GM19025 (cell line): ENCODE data around the gene LRRTM4.

ENCODE experiments used
- ATAC-seq: cut with Tn5 transposase; IDR thresholded peaks from one replicate; pipeline ENCODE4 v1.9.1; 2021; ENCODE audit warnings: mild to moderate bottlenecking, low read depth, moderate library complexity; ENCODE audit not compliant: unreplicated experiment

The LRRTM4 gene

DNA sequence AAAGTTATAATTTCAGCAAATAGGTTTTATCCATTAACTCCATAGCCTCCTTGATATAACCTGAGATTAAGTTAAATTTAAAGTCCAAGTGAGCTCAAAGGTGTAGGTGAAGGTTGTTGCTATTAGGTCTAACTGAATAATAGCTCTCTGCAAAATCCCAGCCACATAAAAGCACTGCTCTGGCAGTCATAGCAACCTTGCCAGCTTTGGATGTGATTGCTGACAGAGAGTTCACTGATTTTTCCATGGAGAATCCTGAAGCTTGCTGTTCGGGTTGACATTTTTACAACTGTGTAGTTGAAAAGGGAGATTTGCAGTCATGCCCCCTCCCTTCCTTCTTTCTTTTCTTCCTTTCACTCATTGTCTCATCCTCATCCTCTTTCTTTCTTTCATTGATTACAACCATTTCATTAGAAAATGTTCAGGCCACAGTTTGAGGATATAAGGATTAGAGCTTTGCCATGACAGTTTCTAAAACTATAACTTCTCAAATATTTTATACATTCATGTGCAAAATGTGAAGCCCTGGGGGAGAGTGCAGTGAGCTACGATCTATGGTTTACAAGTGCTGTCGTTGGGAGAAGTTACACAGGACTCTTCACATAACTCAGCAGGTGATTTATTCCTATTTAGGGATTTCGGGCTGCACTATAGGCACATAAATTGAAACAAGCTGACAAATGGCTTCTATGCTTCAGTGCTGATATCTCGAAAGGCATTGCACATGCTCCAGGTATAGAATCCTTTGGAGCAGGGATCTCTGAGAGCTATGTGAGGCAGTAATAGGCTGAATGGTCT lies 193.8 kb downstream of the LRRTM4 start:
- no peak for ATAC-seq

DNA sequence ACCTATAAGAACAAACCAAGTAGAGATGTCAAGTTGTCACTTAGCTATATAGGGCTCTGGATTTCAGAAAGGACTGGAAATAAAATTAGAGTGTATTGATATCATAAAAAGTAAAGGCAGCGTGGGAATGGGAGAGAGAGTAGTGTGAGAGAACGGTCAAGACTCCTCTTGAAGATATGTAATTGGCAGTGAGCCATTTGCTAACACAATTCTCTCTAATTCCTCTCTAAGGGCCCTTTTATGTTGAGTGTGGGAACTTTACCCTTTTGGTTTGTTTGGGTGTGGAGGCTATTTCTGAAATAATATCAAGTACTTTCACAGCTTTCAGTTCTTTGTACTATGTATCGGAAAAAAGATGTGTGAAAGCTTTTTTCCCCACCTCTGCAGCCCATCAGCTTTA lies 196.8 kb downstream of the LRRTM4 start:
- no peak for ATAC-seq

DNA sequence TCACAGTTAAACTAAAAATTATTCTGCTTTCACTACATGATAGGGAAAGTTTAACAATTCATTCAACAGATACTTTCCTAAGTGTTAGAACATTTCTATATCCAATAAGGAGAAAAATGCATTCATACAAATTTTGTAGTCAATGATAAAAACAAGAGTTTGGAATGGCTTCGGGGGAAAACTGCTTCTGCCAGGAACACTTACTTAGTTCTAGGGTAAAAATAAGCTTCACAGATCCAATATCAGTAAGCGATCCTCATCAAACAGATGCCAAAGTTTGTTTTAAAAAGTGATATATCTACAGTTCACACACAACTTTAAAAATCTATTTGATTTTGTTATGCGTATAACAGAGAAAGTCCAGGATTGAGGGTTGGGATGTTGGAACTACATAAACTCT lies 199.7 kb downstream of the LRRTM4 start:
- ATAC-seq, result no peak

DNA sequence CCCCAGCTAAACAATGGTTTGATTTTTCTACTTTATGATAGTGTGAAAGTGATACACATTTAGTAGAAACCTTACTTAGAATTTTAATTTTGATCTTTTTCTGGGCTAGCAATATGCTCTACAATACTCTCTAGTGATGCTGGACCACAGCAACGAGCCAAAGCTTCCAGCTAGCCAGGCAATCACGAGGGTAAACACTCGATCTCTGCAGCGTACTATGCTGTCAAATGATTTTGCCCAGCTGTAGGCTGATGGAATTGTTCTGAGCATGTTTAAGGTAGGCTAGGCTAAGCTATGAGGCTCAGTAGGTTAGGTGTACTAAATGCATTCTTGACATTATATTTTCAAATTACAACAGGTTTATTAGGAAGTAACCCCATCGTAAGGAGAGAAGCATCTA lies 207.5 kb downstream of the LRRTM4 start:
- no peak for ATAC-seq

DNA sequence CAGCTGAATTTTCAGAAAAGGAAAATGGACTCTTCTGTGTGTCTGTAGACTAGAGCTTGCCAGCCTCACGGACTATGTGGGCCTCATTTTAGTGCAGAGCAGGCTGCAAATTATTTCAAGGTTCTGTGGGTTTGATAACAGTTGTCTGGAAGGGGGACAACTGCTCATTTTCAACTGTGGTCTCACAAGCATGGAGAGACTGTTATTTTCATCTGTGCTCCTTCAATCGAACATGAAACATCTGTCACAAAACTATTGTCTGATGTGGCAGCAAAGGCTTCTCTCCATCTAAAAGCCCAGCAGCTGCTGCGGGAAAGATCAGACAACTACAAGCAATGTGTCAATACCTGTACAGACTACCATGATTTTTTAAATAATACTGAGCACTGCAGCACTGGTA lies 211.8 kb downstream of the LRRTM4 start:
- no peak for ATAC-seq

DNA sequence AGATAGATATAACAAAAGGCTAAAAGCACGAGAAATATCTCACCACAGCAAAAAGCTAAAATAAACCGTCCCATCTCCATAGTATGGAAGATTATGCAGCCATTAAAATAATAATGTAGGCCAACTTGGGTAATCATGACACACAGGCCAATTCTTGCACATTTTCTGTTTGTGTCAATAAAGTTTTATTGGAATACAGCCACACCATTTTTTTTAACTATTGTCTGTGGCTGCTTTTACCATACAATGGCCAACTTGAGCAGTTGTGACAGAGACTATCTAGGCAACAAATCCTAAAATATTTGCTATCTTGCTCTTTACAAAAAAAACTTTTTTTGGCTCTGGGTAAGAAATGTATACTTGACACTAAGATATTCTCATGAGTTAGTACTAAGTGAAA lies 212.5 kb downstream of the LRRTM4 start:
- ATAC-seq, result no peak

DNA sequence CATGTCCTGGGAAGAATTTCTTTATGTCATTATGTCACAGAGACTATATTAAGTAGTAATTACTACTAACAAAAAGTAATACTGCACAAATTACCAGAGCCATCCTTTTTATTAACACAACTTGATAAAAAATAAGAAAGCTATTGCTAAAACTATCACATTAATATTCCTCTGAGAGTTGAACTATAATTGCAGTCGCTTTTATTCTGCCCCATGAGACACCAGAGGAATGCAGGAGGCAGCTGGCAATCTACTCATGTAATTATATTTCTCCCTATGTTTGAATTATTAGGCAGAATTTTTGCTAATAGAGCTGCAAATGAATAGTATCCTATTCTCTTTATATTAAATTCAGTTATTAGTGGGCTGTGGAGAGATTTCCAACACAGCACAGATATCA lies 220.7 kb downstream of the LRRTM4 start:
- ATAC-seq, result no peak

DNA sequence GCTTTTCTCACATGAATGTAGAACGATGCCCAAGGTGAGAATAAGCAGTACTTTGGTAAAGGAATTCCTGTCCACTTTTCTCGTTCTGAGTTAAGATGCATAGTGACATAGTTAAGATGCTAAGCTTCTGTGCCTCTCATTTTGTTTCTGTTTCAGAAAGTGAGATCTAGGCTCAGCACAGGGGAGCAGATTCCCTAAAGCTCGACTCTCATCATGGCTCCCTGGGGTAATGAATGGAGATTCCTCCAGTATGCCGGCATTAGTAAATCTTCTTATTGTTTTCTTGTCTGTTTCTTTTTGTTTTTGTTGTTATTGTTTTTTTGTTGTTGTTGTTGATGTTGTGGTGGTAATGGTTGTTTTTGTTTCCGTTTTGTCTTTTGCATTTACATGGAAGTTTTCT lies 225.4 kb downstream of the LRRTM4 start:
- no peak for ATAC-seq

DNA sequence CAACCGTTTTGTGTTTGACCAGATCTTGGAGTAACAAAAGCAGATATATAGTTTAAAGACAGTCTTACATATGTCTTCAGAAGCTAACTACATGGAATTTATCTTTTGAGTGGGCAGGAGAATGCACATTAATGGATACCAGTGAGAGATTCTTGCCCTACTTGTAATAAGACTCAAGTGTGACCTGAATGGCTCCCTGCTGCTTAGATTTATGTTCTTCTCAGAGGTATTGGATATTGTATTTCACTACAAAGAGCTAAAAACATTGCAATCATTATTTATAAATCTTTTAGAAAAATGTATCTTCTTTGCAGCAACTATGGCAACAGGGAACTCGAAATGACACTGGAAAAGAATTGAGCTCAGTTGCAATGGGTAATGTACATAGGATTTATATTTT lies 227.7 kb downstream of the LRRTM4 start:
- ATAC-seq, result no peak

DNA sequence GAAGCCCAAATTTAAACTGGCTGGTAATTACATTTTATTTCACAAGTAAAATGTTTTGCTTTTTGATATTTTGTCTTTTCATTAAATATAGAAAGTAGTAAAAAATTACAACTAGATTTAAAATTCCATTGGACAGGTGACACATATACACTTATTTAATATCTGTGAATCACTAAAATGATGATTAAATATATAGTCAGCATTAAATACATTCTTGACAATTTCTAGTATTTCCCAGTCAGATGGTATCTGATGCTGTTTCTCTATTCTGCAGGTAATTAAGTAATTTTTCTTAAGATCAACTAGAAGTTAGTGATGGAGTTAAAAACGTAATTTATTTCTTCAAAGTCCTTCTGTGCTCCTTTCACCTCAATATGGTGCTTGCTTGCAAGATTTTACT lies 237.8 kb downstream of the LRRTM4 start:
- ATAC-seq, result no peak

DNA sequence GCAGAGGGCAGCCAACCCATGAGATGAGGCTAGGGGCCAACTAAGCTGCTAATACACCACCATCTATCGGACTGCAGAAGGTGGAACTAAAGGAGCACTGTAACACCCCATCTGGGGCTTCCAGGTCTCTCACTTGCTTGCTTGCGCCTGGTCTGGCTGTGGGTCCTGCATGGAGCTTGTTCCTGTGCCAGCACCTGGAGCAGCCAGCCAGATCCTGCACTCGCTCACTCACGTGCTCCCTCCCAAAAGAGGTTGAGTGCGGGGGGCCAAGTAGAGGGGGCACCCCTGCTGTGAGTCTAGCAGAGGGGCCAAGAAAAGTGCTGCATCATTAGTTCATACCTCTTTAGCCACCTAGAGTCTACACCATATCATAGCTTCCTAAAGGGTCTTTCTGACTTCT lies 250.9 kb downstream of the LRRTM4 start:
- ATAC-seq, result no peak

DNA sequence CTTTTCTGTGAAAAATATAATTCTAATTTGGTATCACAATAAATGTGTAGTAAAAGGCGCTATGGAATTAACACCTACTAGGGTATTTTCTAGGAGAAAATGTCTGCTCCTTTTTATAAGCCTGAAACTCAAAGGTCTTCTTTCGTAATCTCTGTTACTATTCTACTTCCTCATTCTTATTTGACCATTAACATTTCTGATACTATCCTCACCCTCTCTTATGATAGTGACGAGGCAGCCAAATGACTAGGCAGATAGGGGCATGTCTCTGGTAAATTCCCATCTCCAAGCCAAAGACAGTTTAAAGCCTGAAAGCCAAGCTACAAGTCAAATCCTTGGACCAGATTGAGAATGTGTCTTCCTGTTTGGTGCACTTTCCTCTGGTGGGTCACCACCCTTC lies 251.7 kb downstream of the LRRTM4 start:
- no peak for ATAC-seq

DNA sequence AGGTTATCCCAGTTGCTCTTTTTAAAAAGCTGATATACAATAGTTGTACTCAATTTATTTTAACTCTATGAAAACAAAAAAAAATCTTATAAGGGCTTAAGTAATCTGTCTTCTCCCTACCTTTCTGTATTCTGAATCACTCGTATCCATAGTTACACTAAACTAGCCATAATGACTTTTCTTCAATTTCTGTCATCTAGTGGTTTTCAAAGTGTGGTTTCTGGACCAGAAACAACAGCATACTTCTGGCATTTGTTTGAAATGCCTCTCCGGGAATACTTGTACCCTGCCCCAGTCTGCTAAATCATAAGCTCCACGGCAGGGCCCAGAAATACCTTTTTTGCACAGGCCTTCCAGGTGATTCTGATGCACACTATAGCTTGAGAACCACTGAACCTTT lies 253.6 kb downstream of the LRRTM4 start:
- ATAC-seq, result no peak

DNA sequence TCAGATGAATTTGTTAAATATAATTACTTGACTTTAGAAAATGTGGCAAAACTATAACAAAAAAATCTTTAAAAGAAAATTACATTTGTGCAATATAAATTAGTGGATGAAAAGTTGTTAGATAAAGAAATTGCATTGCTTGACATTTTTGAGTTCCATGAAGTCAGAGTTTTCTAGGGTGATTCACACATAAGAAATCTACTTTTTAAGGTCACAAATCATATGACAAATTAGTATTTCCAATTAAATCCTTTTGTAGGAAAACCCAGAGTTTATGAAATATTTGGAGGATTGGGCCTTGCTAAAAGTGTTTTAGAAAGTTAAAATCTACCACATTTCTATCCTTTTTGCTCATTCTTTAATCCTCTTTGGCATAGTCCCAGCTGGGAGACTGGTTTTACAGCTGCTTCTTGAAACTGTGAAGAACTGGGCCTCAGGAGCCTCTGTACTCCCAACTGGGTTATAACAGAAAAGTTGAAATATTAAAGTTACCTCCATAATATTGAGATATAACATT lies 289.2 kb downstream of the LRRTM4 start:
- no peak for ATAC-seq

DNA sequence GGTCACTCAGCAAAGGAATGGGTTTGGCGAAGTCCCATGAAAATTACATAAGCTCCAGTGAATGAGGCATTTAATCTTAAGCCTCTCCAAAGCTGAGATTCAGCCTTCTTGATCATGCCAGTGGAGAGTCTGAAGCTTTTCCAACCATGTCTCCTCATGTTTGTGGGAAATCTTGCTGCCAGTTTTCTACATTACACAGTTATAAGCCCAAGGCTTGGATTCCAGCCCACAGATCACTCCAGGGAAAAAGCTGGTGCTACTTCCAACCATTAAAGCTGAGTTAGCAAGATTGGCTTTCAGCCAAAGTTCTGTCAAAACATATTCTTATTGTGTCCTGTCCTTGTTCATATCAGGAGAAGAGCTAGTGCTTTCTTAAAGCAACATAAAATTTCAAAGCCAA lies 293.8 kb downstream of the LRRTM4 start:
- ATAC-seq, result no peak

DNA sequence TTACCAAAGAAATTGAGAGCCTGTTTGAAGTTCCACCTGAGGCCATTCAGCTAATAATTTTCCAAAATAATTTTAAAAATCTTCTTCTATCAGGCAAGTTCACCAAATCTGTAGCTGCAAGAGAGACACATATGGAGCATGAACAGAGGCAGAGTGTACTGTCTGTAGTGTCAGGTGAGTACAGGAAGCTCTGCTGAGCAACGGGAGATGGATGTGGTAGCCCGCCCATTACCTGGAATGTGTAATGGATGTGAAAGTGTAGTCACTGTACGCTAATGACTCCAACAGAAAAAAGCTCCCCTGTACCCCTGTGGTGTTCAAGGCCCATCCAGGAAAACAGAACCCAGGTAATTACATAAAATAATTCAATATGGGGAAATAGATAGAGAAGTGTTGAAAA lies 311.5 kb downstream of the LRRTM4 start:
- no peak for ATAC-seq

DNA sequence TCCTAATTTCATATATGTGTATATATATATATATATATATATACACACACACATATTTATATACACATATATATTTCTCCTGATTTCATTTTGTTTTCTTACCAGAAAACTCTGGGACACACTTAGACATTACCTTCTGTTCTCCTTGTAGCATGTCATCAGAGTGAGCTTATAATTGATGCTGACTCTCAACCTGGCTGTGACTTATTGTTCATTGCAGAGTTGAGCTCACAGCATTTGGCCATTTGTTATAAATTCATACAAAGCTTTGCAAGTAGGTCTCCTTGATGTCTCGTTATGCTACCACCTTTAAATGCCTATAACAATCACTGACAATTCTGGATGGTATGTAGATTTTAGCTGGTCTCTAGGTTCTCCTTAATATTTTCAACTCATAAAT lies 314.8 kb downstream of the LRRTM4 start:
- no peak for ATAC-seq

DNA sequence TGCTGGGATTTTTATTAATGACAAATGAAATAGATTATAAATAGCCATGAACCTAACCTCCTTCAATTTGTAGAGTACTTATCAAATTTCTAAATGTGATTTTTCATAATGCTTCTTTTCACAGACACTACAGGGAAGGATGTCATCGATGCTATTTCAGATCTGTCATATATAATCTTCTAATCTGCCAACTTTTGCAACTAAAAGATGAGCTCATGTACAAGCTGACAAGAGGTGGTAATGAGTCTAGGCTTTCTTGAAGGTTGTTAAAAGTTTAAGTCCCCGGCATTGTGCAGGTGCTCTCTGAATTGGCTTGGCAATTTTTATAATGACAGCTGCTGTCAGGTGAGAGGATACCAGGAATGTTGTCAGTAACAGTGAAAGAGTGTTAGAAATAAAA lies 320.4 kb downstream of the LRRTM4 start:
- no peak for ATAC-seq

DNA sequence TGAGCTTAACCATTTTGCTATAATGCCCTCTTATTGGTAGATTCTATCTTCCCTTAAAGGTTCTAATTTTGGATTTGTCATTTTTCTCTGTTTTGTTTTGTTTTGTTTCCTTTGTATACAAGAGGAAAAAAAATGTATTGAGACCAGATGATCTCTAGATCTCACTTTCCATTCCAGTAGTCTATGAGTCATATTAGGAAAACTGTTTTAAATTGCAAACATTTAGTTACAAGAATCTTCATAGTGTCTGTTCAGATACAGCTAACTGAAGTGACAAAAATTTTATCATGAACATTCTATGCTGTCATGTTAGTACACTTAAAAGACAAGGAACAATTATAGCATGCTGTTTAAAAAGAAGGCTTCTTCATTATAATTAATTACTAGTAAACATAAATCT lies 322.8 kb downstream of the LRRTM4 start:
- ATAC-seq, result no peak

DNA sequence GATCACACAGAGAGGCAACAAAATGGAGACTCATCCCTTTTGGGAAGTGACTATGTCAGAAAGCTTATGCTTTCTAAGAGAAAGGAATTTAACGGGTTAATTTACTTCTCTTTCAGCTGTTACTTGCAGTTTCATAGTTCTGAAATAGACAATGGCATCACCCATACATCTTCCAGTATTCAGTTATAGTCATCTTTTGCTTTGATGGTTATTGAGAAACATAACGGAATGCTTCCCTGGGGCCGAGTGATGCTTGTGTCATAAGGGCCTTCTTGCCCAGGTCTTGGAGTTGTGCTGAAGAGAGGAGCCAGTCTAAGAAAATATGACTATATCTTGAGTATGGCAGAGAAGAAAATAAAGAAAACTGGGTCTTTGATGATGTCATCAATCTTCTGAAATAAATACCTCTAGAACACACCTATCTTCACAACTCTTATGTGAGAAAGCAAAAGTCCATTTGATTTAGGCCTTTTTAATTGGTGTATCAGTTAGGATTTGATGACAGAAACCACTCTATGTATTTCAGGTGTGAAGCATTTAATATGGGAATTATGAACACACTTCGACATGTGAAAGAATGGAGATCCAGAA lies 328.2 kb downstream of the LRRTM4 start:
- no peak for ATAC-seq

DNA sequence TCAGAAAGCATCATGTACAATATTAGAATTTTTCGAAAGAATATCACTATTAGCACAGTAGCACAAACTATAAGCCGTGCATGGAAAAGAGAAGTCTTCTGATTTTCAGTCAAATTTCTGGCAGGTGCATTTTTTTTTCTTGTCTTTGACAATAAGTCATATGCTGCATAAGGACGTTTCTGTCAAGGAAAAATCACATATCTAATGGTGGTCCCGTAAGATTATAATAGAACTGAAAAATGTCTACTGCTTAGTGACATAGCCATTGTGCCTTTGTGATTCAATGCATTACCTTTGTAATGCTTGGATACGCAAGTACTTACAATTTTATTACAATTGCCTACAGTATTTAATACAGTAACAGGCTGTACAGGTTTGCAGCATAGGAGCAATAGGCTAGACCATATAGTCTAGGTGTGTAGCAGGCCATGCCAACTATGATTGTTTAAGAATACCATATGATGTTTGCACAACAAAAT lies 329.3 kb downstream of the LRRTM4 start:
- no peak for ATAC-seq

DNA sequence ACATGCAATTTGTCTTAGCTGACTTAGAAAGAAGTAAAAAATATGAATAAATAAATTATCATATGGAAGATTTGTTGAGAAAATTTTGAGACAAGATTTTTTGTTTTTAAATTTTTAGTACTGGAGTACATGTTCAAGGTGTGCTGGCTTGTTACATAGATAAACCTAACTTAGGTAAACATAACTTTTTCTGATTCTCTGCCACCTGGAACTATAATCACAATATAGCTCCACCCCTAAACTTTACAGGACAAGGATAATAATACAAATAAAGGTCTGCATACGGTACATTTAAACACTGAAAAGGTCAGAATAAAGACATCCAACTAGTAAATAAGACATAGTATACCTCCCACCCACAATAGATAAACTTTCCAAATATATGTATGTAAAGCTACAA lies 330.5 kb downstream of the LRRTM4 start:
- ATAC-seq, result no peak
